ENCODE results near the gene PDCD1.

DNA sequence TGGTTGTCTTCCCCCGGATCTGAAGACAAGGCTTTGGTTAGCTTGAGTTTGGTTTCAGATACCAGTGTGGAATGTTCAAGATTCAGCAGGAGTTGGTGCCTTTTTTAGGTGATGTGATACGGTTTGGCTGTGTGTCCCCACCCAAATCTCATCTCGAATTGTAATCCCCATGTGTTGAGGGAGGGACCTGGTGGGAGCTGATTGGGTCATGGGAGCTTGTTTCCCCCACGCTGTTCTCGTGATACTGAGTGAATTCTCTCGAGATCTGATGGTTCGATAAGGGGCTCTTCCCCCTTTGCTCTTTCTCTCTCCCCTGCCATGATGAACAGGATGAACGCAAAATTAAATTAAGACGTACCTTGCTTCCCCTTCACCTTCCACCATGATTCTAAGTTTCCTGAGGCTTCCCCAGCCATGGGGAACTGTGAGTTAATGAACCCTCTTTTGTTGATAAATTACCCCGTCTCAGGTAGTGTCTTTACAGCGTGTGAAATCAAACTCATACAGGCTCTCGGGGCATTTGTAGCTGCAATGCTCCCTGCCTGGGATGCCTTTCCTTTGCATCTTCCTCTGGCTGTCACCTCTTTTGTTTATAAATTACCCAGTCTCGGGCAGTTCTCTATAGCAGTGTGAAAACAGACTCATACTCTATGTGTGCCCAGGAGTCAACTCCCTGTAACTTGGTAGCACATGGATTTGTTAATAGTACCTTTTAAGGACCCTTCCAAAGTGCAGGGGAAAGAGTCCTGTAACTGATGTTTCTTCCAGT is 21.3 kb downstream of the PDCD1 start:
- TF ChIP-seq, protein P1, sequence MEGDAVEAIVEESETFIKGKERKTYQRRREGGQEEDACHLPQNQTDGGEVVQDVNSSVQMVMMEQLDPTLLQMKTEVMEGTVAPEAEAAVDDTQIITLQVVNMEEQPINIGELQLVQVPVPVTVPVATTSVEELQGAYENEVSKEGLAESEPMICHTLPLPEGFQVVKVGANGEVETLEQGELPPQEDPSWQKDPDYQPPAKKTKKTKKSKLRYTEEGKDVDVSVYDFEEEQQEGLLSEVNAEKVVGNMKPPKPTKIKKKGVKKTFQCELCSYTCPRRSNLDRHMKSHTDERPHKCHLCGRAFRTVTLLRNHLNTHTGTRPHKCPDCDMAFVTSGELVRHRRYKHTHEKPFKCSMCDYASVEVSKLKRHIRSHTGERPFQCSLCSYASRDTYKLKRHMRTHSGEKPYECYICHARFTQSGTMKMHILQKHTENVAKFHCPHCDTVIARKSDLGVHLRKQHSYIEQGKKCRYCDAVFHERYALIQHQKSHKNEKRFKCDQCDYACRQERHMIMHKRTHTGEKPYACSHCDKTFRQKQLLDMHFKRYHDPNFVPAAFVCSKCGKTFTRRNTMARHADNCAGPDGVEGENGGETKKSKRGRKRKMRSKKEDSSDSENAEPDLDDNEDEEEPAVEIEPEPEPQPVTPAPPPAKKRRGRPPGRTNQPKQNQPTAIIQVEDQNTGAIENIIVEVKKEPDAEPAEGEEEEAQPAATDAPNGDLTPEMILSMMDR (IDR thresholded peaks at IDR 0.05): no peak
- no peak for TF ChIP-seq POLR2AphosphoS5 (IDR thresholded peaks at IDR 0.05)
- no peak for TF ChIP-seq POLR2A (IDR thresholded peaks at IDR 0.05)
- no peak for TF ChIP-seq EP300 (IDR thresholded peaks at IDR 0.05)

Data from sigmoid colon (tissue), 4 donors.